Transverse colon (tissue), 4 donors: Measurements from ENCODE around the gene WASHC2C. TPM values are rescaled to one million over a fixed set of nuclear protein-coding genes. Genes with fewer than 3 reads are reported as not detected.
"Not testable (repeated sequence)": the region's sequence is repeated elsewhere in the genome, so short reads cannot be mapped to it uniquely, and the experiment has no call there.

Experiments used
- DNase-seq: peaks from one replicate; pipeline ENCODE4 v3.0.0-alpha.2; 2019
- H3K27ac ChIP-seq, 4 donors: fragments of 200-600 bp; sonication (generic); 2 replicates each; pipeline ENCODE4 v1.5.1; 2016 to 2018; ENCODE audit warnings: inconsistent platforms in 4 of 4
- H3K27me3 ChIP-seq: fragments of 200-600 bp; sonication (generic); 2 replicates; pipeline ENCODE4 v1.5.1; 2017; ENCODE audit warnings: inconsistent platforms
- H3K36me3 ChIP-seq, 4 donors: fragments of 200-600 bp; sonication (generic); 2 replicates each; pipeline ENCODE4 v1.5.1; 2017 to 2019; ENCODE audit warnings: inconsistent platforms in 4 of 4
- H3K4me1 ChIP-seq, 4 donors: fragments of 200-600 bp; sonication (generic); 2 replicates each; pipeline ENCODE4 v1.5.1; 2017 to 2020; ENCODE audit warnings: inconsistent platforms in 4 of 4
- H3K4me3 ChIP-seq, 4 donors: fragments of 200-600 bp; sonication (generic); 1 replicate in 1 of 4; 2 replicates in 3 of 4; pipeline versions ENCODE4 v1.5.1 to v1.6.1; 2017 to 2019; ENCODE audit warnings: inconsistent platforms in 4 of 4
- H3K9me3 ChIP-seq, 2 donors: fragments of 200-600 bp; sonication (generic); 2 replicates each; pipeline ENCODE4 v1.5.1; 2017 to 2019; ENCODE audit warnings: inconsistent platforms in 2 of 2
- EP300 ChIP-seq: sonication (generic); formaldehyde crosslinking; IDR thresholded peaks from one replicate; pipeline ENCODE4 v1.6.1; 2017; ENCODE audit warnings: antibody characterized with exemption, low read depth
- POLR2A ChIP-seq: fragments of 450-650 bp; IDR thresholded peaks from one replicate; pipeline ENCODE4 v1.6.1; 2016; ENCODE audit warnings: antibody characterized with exemption, mild to moderate bottlenecking, moderate library complexity
- POLR2AphosphoS5 ChIP-seq, 3 donors: sonication (generic); formaldehyde crosslinking; IDR thresholded peaks; one replicate each; pipeline ENCODE4 v1.6.1; 2016; ENCODE audit warnings: antibody characterized with exemption in 3 of 3
- WGBS, 2 donors: methylation state at CpG; one replicate each; pipeline ENCODE4 v1.1.5; 2018; ENCODE audit warnings: low coverage in 1 of 2; 5-methylcytosine and 5-hydroxymethylcytosine counted together
- in situ Hi-C, 4 donors: fragments of 200-750 bp; cut with MboI; loops; one replicate each; pipeline versions ENCODE4 v1.15.0 to v1.15.1; 2017; ENCODE audit warnings: low sequenced_read_pairs in 3 of 4, low pct_ligation_motif_present in 1 of 4, low pct_unique_long_range_greater_than_20kb in 1 of 4
- intact Hi-C: fragments of 100-400 bp; cut with DNase I; formaldehyde crosslinking; loops from one replicate; pipeline ENCODE4 v1.15.1; 2023; ENCODE audit warnings: low total_unique reads
- small RNA-seq, 4 donors: library from RNA; depleted of rRNA; stranded (forward); fragments of <200 nt; gene quantifications; one replicate each; pipeline ENCODE3, GENCODE V24; 2016
- total RNA-seq, 4 donors: library from RNA; depleted of rRNA; stranded (reverse); fragments of >200 nt; gene quantifications; one replicate each; pipeline ENCODE4 v1.1.0, GENCODE V29; 2016
- TF ChIP-seq, protein P1 (sequence below), 5 experiments: fragments of 200-600 bp in 3 of 5; fragments of 450-650 bp in 2 of 5; sonication (generic) in 3 of 5; IDR thresholded peaks; 1 replicate in 2 of 5; 2 replicates in 3 of 5; pipeline ENCODE4 v1.5.1; 2016 to 2017; ENCODE audit warnings: antibody characterized with exemption in 5 of 5, inconsistent platforms in 3 of 5, mild to moderate bottlenecking in 2 of 5, moderate library complexity in 1 of 5

WASHC2C gene
- total RNA-seq, 4 donors from 2014 or later = 62.7 to 126 (median 81.6) TPM

DNA sequence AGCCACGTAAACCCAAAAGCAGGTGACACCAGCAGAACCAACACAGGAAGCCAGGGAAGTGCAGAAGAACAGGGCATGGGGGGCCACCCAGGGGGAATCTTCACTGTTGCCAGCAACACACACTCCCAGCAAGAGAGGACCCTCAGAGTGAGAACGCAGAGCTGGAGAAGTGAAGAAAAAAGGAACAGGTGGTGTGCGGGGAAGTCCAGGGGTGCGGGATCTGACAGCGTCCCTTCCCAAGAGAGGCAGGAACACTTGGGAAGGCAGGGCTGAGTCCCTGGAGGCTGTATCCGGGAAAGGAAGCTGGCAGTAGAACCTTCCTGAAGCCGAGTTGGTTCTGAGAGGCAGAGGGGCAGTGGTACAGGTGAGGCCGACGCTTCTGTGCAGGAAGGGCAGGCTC lies 92.5 kb downstream of the WASHC2C start:
- in situ Hi-C loops = no loop called here
- Histone ChIP-seq H3K36me3 (no peaks in the 10 kb centered on the region), H3K27me3 (no peaks in the 10 kb centered on the region), H3K9me3 (no peaks in the 10 kb centered on the region), H3K4me3 (no peak overlapping the region), H3K4me1 (no peaks in the 10 kb centered on the region), H3K27ac (no peak overlapping the region)
- no peak for DNase-seq
- intact Hi-C loops = no loop called here
- 78 to 93% methylated on average over 7 to 9 of the region's 9 CpGs for WGBS, 2 donors
- TF ChIP-seq EP300 (no peak), POLR2A (no peak), POLR2AphosphoS5 (IDR thresholded peaks at IDR 0.05) (no peak)
- TF ChIP-seq, protein P1, sequence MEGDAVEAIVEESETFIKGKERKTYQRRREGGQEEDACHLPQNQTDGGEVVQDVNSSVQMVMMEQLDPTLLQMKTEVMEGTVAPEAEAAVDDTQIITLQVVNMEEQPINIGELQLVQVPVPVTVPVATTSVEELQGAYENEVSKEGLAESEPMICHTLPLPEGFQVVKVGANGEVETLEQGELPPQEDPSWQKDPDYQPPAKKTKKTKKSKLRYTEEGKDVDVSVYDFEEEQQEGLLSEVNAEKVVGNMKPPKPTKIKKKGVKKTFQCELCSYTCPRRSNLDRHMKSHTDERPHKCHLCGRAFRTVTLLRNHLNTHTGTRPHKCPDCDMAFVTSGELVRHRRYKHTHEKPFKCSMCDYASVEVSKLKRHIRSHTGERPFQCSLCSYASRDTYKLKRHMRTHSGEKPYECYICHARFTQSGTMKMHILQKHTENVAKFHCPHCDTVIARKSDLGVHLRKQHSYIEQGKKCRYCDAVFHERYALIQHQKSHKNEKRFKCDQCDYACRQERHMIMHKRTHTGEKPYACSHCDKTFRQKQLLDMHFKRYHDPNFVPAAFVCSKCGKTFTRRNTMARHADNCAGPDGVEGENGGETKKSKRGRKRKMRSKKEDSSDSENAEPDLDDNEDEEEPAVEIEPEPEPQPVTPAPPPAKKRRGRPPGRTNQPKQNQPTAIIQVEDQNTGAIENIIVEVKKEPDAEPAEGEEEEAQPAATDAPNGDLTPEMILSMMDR (IDR thresholded peaks at IDR 0.05) = no peak

DNA sequence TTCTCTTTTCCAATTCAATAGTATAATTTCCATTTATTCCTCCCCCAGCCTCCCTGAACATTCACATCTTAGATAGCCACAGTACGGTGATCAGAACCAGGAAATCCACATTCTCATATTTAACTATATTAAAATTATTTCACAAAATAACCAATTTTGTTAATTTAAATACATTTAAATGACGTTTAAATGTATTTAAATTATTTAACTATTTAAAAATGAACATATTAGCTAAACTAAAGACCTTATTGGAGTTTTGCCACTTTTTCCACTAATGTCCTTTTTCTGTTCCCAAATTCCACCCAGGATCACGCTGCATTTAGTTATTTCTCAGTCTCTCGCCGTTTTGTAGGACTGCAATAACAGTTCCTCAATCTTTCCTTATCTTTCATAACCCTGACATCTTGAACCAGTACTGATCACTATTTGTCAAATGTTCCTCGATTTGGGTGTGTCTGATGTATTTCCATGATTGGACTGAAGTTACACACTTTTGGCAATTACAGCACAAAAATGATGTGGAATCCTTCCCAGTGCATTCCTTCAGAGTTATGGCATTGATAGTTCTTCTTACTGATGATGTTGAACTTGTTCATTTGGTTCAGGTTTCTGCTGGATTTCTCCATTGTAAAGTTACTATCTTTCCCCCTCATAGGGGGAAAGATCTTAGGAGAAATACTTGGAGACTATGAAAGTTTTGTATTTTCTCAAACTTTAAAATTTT lies 93.2 kb downstream of the WASHC2C start:
- H3K36me3 ChIP-seq, intact Hi-C loops, H3K4me3 ChIP-seq, H3K27ac ChIP-seq, in situ Hi-C loops, H3K27me3 ChIP-seq, DNase-seq, H3K4me1 ChIP-seq, H3K9me3 ChIP-seq: not testable (repeated sequence)
- 65 to 77% methylated on average over 6 of the region's 6 CpGs for WGBS, 2 donors

DNA sequence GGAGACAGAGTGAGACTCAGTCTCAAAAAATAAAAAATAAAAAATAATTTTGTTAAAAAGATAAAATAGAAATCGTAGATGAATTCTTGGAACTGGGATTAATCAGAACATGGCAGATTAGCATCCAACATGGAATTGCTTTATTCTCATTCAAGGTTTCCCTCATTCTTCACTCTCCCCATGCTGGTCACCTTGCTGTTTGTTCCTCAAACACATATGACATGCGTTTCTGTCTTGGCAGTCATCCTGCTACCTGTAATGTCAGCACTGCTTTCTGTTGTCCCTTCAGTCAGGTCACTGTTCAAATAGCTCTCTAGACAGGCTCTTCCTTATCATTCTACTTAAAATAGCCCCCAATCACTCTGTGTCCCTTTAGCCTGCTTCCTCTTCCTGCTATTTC lies 95.9 kb downstream of the WASHC2C start:
- H3K9me3 ChIP-seq, H3K36me3 ChIP-seq, H3K27me3 ChIP-seq, H3K27ac ChIP-seq, DNase-seq, H3K4me1 ChIP-seq, H3K4me3 ChIP-seq, intact Hi-C loops, in situ Hi-C loops: not testable (repeated sequence)
- whole genome bisulfite sequencing, 2 donors = 59 to 67% methylated on average over 1 to 2 of the region's 2 CpGs

Small RNA genes lying within 50 kb of the gene (small RNA-seq; reads per million reads assigned to genes)
- 0 reads per million in 4 donors for gene AC012044.1

Other genes with a start within 250 kb of the WASHC2C start
- gene ZFAND4, start 54.5 kb upstream of the WASHC2C start, total RNA-seq = 10 to 100 TPM in 3 of 4 donors, 1 to 10 TPM in 1; 9.0 to 34.4 (median 21.4) TPM
- gene AGAP4, start 120.2 kb downstream of the WASHC2C start, total RNA-seq = 10 to 100 TPM; 13.0 to 94.5 (median 34.0) TPM
- 10 to 100 TPM; 17.2 to 52.6 (median 35.9) TPM for gene TIMM23, start 245.2 kb downstream of the WASHC2C start, total RNA-seq